ENCODE data around the gene CTNNA2. TPM values are rescaled to one million over a fixed set of nuclear protein-coding genes. Genes with fewer than 3 reads are reported as not detected.
A peak's percentile ranks its signal among the peaks of the same experiment; 100 is the strongest.

Gene CTNNA2
- total RNA-seq, 1 donor from 2014 or later, result not detected

GRCh38 chr2:79622508-79622907, 109.7 kb downstream of the CTNNA2 start:
- peak; percentile 16 for ATAC-seq

DNA sequence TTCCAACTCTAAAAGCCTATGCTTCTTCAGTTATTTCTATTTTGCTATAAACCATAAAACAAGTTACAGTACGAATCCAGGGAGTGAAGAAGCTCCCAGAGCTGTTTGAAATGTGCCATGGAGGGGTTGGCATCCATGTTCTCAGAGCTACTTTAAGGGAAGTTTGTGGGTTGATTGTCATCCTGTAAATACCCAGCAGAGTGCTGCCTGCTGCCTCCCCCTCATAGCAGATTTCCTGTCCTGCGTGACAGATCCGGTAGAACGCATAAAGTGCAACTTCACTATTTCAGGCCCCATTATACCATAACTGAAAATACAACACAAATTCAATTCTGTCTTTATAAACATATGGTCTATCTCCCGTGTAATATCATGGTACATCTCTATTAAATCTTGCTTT, 114.4 kb downstream of the CTNNA2 start:
- H3K4me3 ChIP-seq, result no peak overlapping the region
- intact Hi-C loops (cut with DNase I), result no loop called here
- H3K9me3 ChIP-seq, result no peaks in the 10 kb centered on the region
- H3K36me3 ChIP-seq, result no peaks in the 10 kb centered on the region
- no peak for DNase-seq
- no peak overlapping the region for H3K27ac ChIP-seq
- no peaks in the 10 kb centered on the region for H3K4me1 ChIP-seq
- TF ChIP-seq, protein P1, sequence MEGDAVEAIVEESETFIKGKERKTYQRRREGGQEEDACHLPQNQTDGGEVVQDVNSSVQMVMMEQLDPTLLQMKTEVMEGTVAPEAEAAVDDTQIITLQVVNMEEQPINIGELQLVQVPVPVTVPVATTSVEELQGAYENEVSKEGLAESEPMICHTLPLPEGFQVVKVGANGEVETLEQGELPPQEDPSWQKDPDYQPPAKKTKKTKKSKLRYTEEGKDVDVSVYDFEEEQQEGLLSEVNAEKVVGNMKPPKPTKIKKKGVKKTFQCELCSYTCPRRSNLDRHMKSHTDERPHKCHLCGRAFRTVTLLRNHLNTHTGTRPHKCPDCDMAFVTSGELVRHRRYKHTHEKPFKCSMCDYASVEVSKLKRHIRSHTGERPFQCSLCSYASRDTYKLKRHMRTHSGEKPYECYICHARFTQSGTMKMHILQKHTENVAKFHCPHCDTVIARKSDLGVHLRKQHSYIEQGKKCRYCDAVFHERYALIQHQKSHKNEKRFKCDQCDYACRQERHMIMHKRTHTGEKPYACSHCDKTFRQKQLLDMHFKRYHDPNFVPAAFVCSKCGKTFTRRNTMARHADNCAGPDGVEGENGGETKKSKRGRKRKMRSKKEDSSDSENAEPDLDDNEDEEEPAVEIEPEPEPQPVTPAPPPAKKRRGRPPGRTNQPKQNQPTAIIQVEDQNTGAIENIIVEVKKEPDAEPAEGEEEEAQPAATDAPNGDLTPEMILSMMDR (IDR thresholded peaks at IDR 0.05), result no peak
- H3K27me3 ChIP-seq, result no peaks in the 10 kb centered on the region
- ATAC-seq, result no peak

More at GRCh38 chr2:79622508-79622907, 109.7 kb downstream of the CTNNA2 start:
- DNase-seq, result no peak
- Histone ChIP-seq H3K27ac (no peak overlapping the region), H3K4me1 (no peaks in the 10 kb centered on the region), H3K4me3 (no peak overlapping the region), H3K27me3 (no peaks in the 10 kb centered on the region), H3K36me3 (no peaks in the 10 kb centered on the region), H3K9me3 (no peaks in the 10 kb centered on the region)
- TF ChIP-seq, protein P1 (IDR thresholded peaks at IDR 0.05), result no peak
- intact Hi-C loops (cut with DNase I), result no loop called here

DNA sequence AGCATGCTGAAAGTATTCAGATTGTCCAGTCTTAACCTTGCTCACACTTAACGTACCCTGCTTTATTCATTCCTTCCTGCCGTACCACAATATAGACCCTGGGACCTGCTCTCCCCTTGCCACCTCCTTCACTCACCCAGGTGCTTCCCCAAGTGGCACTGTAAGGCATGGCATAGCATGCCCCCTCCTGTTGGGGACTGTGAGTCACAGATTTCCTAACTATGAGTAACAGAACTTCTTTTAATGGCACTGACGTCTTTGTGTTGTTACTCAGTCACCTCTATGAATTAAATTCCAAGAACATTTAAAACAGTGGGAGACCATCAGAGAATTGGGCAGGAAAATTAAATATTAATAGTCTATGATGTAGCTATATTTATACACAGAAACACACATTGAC, 117.2 kb downstream of the CTNNA2 start:
- no peaks in the 10 kb centered on the region for H3K36me3 ChIP-seq
- DNase-seq (no peak), ATAC-seq (peak; percentile 60)
- no peaks in the 10 kb centered on the region for H3K4me1 ChIP-seq
- H3K27me3 ChIP-seq, result no peaks in the 10 kb centered on the region
- H3K4me3 ChIP-seq, result no peak overlapping the region
- TF ChIP-seq, protein P1 (IDR thresholded peaks at IDR 0.05), result no peak
- no peak overlapping the region for H3K27ac ChIP-seq
- H3K9me3 ChIP-seq, result no peaks in the 10 kb centered on the region
- intact Hi-C loops (cut with DNase I), result no loop called here

- no peak for DNase-seq
- peak; percentile 53 for ATAC-seq
- H3K4me1 ChIP-seq, result no peaks in the 10 kb centered on the region
- H3K9me3 ChIP-seq, result no peaks in the 10 kb centered on the region
- no peak overlapping the region for H3K4me3 ChIP-seq
- TF ChIP-seq, protein P1 (IDR thresholded peaks at IDR 0.05), result no peak
- no peaks in the 10 kb centered on the region for H3K27me3 ChIP-seq
- H3K27ac ChIP-seq, result no peak overlapping the region
- no peaks in the 10 kb centered on the region for H3K36me3 ChIP-seq
- intact Hi-C loops (cut with DNase I), result no loop called here
Observed at GRCh38 chr2:79630972-79631557, 118.2 kb downstream of the CTNNA2 start.

DNA sequence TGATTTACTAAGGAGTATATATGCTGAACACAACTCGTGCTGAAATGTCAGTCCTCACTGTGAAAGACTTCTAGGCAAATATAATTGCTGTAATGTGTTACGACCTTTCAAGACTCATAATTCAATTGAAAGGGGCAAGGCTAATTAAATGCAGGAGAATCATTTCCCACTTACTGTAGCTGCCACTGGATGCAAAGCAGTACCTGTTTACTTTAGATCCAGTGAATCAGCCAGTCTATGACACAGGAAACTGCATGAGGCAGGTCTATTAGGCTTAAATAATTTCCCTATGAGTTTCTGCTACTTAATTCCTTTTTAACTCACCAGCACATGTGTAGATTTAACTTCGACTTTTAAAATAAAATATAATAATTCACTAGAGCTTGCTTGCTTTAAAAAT, 125.6 kb downstream of the CTNNA2 start:
- DNase-seq, result no peak
- intact Hi-C loops (cut with DNase I), result no loop called here
- no peak for ATAC-seq

More for the DNA sequence above, 125.6 kb downstream of the CTNNA2 start:
- Histone ChIP-seq H3K4me3 (no peak overlapping the region), H3K27me3 (no peaks in the 10 kb centered on the region), H3K27ac (no peak overlapping the region), H3K9me3 (no peaks in the 10 kb centered on the region), H3K36me3 (no peaks in the 10 kb centered on the region), H3K4me1 (no peaks in the 10 kb centered on the region)
- TF ChIP-seq, protein P1 (IDR thresholded peaks at IDR 0.05), result no peak

Measured in upper lobe of right lung (tissue), 1 donor.